Prostate gland (tissue), 2 donors: Measurements from ENCODE around the gene SPAG9. TPM values are rescaled to one million over a fixed set of nuclear protein-coding genes. Genes with fewer than 3 reads are reported as not detected.

ENCODE experiments used
- DNase-seq: peaks from one replicate; pipeline ENCODE4 v3.0.0-alpha.2; 2019; ENCODE audit warnings: low spot score
- H3K27ac ChIP-seq, 2 donors: fragments of 200-600 bp; sonication (generic); 2 replicates each; pipeline ENCODE4 v1.5.1; 2017 to 2019
- H3K27me3 ChIP-seq: fragments of 200-600 bp; sonication (generic); replicated peaks from 2 replicates; pipeline ENCODE4 v1.5.1; 2019; ENCODE audit not compliant: insufficient read depth
- H3K36me3 ChIP-seq, 2 donors: fragments of 200-600 bp; sonication (generic); 1 replicate in 1 of 2; 2 replicates in 1 of 2; pipeline versions ENCODE4 v1.5.1 to v1.8.1; 2017 to 2019
- H3K4me1 ChIP-seq: fragments of 200-600 bp; sonication (generic); replicated peaks from 2 replicates; pipeline ENCODE4 v1.5.1; 2019
- H3K4me3 ChIP-seq, 2 donors: fragments of 200-600 bp; sonication (generic); 2 replicates each; pipeline ENCODE4 v1.5.1; 2017 to 2019
- H3K9me3 ChIP-seq: fragments of 200-600 bp; sonication (generic); 2 replicates; pipeline ENCODE4 v1.5.1; 2017
- POLR2A ChIP-seq: fragments of 450-650 bp; IDR thresholded peaks from one replicate; pipeline ENCODE4 v1.6.1; 2016; ENCODE audit warnings: antibody characterized with exemption, mild to moderate bottlenecking
- POLR2AphosphoS5 ChIP-seq: sonication (generic); formaldehyde crosslinking; IDR thresholded peaks from one replicate; pipeline ENCODE4 v1.6.1; 2017; ENCODE audit warnings: antibody characterized with exemption
- WGBS: methylation state at CpG from one replicate; pipeline ENCODE4 v1.1.5; 2018; 5-methylcytosine and 5-hydroxymethylcytosine counted together
- intact Hi-C: fragments of 100-400 bp; cut with DNase I; formaldehyde crosslinking; loops from one replicate; pipeline ENCODE4 v1.14.2; 2022
- total RNA-seq, 2 donors: library from RNA; depleted of rRNA; stranded (reverse); fragments of >200 nt; gene quantifications; one replicate each; pipeline ENCODE4 v1.1.0, GENCODE V29; 2016
- TF ChIP-seq, protein P1 (sequence below), 4 experiments: fragments of 200-600 bp in 2 of 4; fragments of 450-650 bp in 2 of 4; sonication (generic) in 2 of 4; IDR thresholded peaks; 1 replicate in 3 of 4; 2 replicates in 1 of 4; pipeline ENCODE4 v1.5.1; 2016 to 2019; ENCODE audit warnings: antibody characterized with exemption in 4 of 4, mild to moderate bottlenecking in 2 of 4, moderate library complexity in 2 of 4

Gene SPAG9
- total RNA-seq, 2 donors from 2014 or later = 48.3 to 98.3 TPM

DNA sequence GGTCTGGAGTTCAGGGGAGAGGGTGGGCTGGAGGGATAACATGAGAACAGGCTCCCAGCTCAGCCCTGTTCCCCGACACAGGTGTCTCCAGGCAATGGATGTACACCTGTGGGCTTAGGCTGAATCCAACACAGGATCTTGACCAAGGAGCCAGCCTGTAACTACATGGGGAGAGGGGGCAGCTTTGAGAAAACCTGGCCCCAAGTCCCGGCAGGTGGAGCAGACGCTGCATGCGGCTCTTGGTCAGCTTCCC is 181.2 kb downstream of the SPAG9 start:
- 85% methylated on average over 4 of the region's 4 CpGs for WGBS
- Histone ChIP-seq H3K9me3 (no peaks in the 10 kb centered on the region), H3K27ac (no peak overlapping the region), H3K4me3 (no peak overlapping the region), H3K36me3 (no peaks in the 10 kb centered on the region), H3K27me3 (no peaks in the 10 kb centered on the region), H3K4me1 (peaks cover 9% of the 10 kb centered on the region)
- TF ChIP-seq POLR2A = no peak
- TF ChIP-seq, protein P1, sequence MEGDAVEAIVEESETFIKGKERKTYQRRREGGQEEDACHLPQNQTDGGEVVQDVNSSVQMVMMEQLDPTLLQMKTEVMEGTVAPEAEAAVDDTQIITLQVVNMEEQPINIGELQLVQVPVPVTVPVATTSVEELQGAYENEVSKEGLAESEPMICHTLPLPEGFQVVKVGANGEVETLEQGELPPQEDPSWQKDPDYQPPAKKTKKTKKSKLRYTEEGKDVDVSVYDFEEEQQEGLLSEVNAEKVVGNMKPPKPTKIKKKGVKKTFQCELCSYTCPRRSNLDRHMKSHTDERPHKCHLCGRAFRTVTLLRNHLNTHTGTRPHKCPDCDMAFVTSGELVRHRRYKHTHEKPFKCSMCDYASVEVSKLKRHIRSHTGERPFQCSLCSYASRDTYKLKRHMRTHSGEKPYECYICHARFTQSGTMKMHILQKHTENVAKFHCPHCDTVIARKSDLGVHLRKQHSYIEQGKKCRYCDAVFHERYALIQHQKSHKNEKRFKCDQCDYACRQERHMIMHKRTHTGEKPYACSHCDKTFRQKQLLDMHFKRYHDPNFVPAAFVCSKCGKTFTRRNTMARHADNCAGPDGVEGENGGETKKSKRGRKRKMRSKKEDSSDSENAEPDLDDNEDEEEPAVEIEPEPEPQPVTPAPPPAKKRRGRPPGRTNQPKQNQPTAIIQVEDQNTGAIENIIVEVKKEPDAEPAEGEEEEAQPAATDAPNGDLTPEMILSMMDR (IDR thresholded peaks at IDR 0.05) = no peak
- TF ChIP-seq POLR2AphosphoS5 = no peak
- intact Hi-C loops = no loop called here
- DNase-seq = no peak

DNA sequence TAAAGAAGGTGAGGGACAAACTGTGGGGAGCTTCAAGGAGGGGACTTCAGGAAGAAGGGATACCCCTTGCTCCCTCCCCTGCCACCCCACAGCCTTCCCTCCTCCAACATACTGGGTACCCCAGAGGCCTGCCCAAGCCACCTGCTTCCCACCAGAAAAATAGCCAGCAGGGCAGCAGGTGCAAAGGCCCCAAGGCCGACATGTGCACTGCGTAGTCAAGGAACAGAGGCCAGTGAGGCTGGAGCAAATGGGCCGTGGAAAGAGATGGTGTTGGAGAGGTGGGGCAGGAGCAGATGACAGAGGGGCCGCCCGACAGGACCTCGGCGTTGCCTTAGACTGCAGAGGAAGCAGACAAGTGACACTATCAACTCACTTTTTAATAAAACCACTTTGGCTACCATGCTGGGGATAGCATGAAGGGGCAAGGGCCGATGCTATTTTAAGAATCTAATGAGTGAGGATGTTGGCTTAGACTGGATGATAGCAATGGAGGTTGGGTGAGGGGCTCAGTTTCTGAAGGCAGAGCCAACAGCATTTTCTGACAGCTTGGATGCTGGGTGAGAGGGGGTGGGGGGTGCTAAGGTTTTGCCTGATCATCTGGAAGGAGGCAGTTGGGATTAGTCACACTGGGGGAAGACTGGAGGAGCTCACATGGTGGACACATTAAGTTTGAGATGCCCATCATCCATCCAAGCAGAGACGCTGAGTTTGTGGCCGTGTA is 181.7 kb downstream of the SPAG9 start:
- Histone ChIP-seq H3K27ac (no peak overlapping the region), H3K36me3 (no peaks in the 10 kb centered on the region), H3K27me3 (no peaks in the 10 kb centered on the region), H3K4me3 (no peak overlapping the region), H3K4me1 (peaks cover 5% of the 10 kb centered on the region), H3K9me3 (no peaks in the 10 kb centered on the region)
- TF ChIP-seq POLR2AphosphoS5 = no peak
- TF ChIP-seq, protein P1 (IDR thresholded peaks at IDR 0.05) = no peak
- no peak for TF ChIP-seq POLR2A
- no peak for DNase-seq
- intact Hi-C loops = no loop called here
- WGBS = 88% methylated on average over 10 of the region's 10 CpGs

DNA sequence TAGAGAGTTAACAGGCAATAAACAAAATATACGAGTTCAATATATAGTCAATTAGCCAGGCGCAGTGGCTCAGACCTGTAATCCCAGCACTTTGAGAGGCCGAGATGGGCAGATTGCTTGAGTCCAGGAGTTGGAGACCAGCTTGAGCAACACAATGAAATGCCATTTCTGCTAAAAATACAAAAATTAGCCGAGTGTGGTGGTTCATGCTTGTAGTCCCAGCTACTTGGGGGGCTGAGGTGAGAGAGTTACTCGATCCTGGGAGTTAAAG is 184.7 kb downstream of the SPAG9 start:
- H3K27ac ChIP-seq = peak overlapping the region; percentile 76 to 84
- intact Hi-C loops = no loop called here
- no peaks in the 10 kb centered on the region for H3K27me3 ChIP-seq
- H3K4me3 ChIP-seq = no peak overlapping the region
- H3K9me3 ChIP-seq = no peaks in the 10 kb centered on the region
- H3K36me3 ChIP-seq = no peaks in the 10 kb centered on the region
- no peaks in the 10 kb centered on the region for H3K4me1 ChIP-seq
- 68% methylated on average over 5 of the region's 5 CpGs for WGBS
- DNase-seq = no peak
- TF ChIP-seq POLR2AphosphoS5 (no peak), POLR2A (no peak)

DNA sequence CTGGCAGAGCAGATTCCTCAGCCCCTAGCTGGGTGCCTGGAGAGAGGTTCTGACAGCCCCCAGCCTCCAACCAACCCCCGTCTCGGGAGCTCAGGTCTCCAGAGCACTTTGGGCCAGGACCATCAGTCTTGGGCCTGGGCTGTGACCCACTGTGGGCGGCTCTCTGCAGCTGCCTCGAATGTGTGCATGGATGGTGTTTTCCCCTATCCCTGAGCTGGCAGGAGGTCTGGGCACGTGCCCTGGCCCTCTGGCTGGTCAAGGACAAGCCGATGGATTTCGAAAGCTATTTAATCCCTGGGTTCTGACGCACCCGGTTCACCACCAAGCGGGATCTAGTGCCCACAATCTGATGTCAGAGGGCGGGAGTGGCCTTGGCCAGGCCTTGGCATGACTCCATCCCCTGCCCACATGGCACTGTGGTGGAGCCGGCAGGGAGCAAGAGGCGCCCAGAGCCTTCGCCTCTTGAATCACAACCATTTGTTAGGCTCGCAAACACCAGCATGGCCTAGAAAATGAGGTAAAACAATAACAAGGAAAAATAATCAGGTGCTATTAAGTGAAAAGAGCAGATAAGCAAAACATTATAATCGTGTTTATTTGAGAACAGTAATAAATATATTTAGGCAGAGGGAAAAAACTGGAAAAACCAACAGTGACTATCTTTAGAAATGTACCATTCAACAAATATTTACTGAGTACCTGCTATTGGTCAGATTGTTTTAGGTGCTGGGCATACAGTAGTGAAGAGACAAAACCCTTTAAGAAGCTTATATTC is 185.3 kb downstream of the SPAG9 start:
- H3K4me3 ChIP-seq = no peak overlapping the region
- no peaks in the 10 kb centered on the region for H3K27me3 ChIP-seq
- peak overlapping the region; percentile 76 to 84 for H3K27ac ChIP-seq
- H3K4me1 ChIP-seq = no peaks in the 10 kb centered on the region
- 62% methylated on average over 16 of the region's 16 CpGs for WGBS
- DNase-seq = no peak
- H3K36me3 ChIP-seq = no peaks in the 10 kb centered on the region
- intact Hi-C loops = no loop called here
- no peaks in the 10 kb centered on the region for H3K9me3 ChIP-seq
- TF ChIP-seq POLR2AphosphoS5 = peak; percentile 56
- no peak for TF ChIP-seq POLR2A

DNA sequence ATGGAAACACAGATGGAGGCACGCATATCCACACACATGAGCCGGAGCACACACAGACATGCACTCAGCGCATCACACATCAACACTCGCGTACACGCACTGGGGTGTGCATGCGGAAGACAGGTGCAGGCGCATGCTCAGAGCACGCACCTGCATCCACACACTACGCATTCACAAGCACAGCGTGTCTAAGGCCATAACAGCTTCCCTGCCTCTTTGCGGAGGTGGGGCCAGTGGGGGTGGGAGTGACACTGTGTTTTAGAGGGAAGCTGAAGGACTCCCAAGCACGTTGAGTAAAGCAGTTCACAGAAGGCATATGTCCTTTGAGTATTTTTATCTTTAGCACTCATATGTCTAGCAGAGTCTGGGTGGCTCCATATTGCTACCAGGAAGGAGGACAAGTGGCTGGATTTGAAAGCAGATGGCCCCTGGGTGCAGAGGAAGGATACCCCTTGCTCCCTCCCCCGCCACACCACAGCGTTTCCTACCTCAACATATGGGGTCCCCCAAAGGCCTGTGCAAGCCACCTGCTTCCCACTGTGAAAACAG is 185.9 kb downstream of the SPAG9 start:
- Histone ChIP-seq H3K4me3 (no peak overlapping the region), H3K4me1 (no peaks in the 10 kb centered on the region), H3K27ac (peak overlapping the region; percentile 76 to 84), H3K36me3 (no peaks in the 10 kb centered on the region), H3K9me3 (no peaks in the 10 kb centered on the region), H3K27me3 (no peaks in the 10 kb centered on the region)
- TF ChIP-seq POLR2AphosphoS5 = no peak
- no peak for TF ChIP-seq POLR2A
- TF ChIP-seq, protein P1 (IDR thresholded peaks at IDR 0.05) = no peak
- no peak for DNase-seq
- WGBS = 93% methylated on average over 15 of the region's 15 CpGs
- intact Hi-C loops = no loop called here

DNA sequence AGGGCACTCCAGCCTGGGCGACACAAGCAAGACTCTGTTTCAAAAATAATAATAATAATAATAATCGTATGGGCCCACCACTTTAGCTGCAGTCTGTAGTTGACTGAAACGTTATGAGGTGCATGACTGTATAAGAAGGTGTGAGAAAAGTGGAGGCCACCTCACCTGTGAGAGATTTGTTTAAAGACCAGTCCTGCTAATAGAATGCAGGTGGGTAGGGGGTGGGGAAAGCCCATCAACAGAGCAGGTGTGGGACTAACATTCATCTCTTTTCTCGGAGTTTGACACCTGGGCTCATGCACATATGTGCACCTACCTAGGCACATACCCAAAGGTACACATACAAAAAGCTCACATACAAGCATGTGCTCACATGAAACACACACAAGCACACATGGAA is 186.5 kb downstream of the SPAG9 start:
- no peaks in the 10 kb centered on the region for H3K4me1 ChIP-seq

More for the DNA sequence above, 186.5 kb downstream of the SPAG9 start:
- H3K4me3 ChIP-seq = no peak overlapping the region
- DNase-seq = no peak
- peak overlapping the region in 1 of 2 donors; percentile 84 for H3K27ac ChIP-seq
- H3K27me3 ChIP-seq = no peaks in the 10 kb centered on the region
- intact Hi-C loops = no loop called here
- no peaks in the 10 kb centered on the region for H3K36me3 ChIP-seq
- H3K9me3 ChIP-seq = no peaks in the 10 kb centered on the region
- WGBS = 87% methylated on average over 4 of the region's 4 CpGs
- no peak for TF ChIP-seq POLR2A
- TF ChIP-seq, protein P1 (IDR thresholded peaks at IDR 0.05) = no peak
